ENCODE results near the gene AARS1.

- TF ChIP-seq, protein P1, sequence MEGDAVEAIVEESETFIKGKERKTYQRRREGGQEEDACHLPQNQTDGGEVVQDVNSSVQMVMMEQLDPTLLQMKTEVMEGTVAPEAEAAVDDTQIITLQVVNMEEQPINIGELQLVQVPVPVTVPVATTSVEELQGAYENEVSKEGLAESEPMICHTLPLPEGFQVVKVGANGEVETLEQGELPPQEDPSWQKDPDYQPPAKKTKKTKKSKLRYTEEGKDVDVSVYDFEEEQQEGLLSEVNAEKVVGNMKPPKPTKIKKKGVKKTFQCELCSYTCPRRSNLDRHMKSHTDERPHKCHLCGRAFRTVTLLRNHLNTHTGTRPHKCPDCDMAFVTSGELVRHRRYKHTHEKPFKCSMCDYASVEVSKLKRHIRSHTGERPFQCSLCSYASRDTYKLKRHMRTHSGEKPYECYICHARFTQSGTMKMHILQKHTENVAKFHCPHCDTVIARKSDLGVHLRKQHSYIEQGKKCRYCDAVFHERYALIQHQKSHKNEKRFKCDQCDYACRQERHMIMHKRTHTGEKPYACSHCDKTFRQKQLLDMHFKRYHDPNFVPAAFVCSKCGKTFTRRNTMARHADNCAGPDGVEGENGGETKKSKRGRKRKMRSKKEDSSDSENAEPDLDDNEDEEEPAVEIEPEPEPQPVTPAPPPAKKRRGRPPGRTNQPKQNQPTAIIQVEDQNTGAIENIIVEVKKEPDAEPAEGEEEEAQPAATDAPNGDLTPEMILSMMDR (IDR thresholded peaks at IDR 0.05): no peak
- no peak for TF ChIP-seq BHLHE40 (IDR thresholded peaks at IDR 0.05; ENCODE audit: low read depth, low read length)
- no peak for TF ChIP-seq NR3C1 (IDR thresholded peaks at IDR 0.05)
- no peak for TF ChIP-seq RAD21 (conservative IDR thresholded peaks at IDR 0.05 in 1 of 2, IDR thresholded peaks at IDR 0.05 in 1 of 2)
- no peak for TF ChIP-seq ESRRA (IDR thresholded peaks at IDR 0.05; ENCODE audit: borderline replicate concordance, low read length)
- TF ChIP-seq POLR2A (IDR thresholded peaks at IDR 0.05; ENCODE audit: low read length): no peak
- no peak for TF ChIP-seq NFE2L2 (conservative IDR thresholded peaks at IDR 0.05; ENCODE audit: low read length)
- no peak for TF ChIP-seq REST (IDR thresholded peaks at IDR 0.05)
- no peak for TF ChIP-seq POLR2AphosphoS2 (conservative IDR thresholded peaks at IDR 0.05; ENCODE audit: low read length)
- TF ChIP-seq MAZ (IDR thresholded peaks at IDR 0.05; ENCODE audit: borderline replicate concordance, low read depth, low read length): no peak
These were observed 30.8 kb upstream of the AARS1 start for GRCh38 chr16:70320121-70320520.

Measured in A549 (cell line).